Thoracic aorta (tissue), 2 donors: ENCODE results near the gene TMEM212. TPM values are rescaled to one million over a fixed set of nuclear protein-coding genes. Genes with fewer than 3 reads are reported as not detected.

ENCODE experiments used
- ATAC-seq: fragments of 150-250 bp; one replicate; pipeline ENCODE4 v1.8.0; 2017; ENCODE audit warnings: low read depth; ENCODE audit not compliant: insufficient number of reproducible peaks, low FRiP score
- DNase-seq: peaks from one replicate; pipeline ENCODE4 v3.0.0-alpha.2; 2020; ENCODE audit warnings: low spot score
- H3K27ac ChIP-seq, 2 donors: fragments of 200-600 bp; sonication (generic); 1 replicate in 1 of 2; 2 replicates in 1 of 2; pipeline ENCODE4 v1.5.1; 2016; ENCODE audit warnings: mild to moderate bottlenecking in 2 of 2, moderate library complexity in 2 of 2
- H3K27me3 ChIP-seq: fragments of 200-600 bp; sonication (generic); replicated peaks from 2 replicates; pipeline ENCODE4 v1.6.0; 2016; ENCODE audit warnings: mild to moderate bottlenecking; ENCODE audit not compliant: insufficient read depth
- H3K36me3 ChIP-seq: fragments of 200-600 bp; sonication (generic); one replicate; pipeline ENCODE4 v1.5.1; 2016
- H3K4me1 ChIP-seq, 2 donors: fragments of 200-600 bp; sonication (generic); 1 replicate in 1 of 2; 2 replicates in 1 of 2; pipeline versions ENCODE4 v1.5.1 to v1.6.0; 2016; ENCODE audit warnings: low read depth in 2 of 2, mild to moderate bottlenecking in 1 of 2; ENCODE audit not compliant: control insufficient read depth in 1 of 2
- H3K4me3 ChIP-seq: fragments of 200-600 bp; sonication (generic); 2 replicates; pipeline ENCODE4 v1.5.1; 2016; ENCODE audit warnings: mild to moderate bottlenecking
- H3K9me3 ChIP-seq: fragments of 200-600 bp; sonication (generic); 2 replicates; pipeline ENCODE4 v1.5.1; 2016
- CTCF ChIP-seq: fragments of 200-600 bp; sonication (generic); IDR thresholded peaks from one replicate; pipeline ENCODE4 v1.5.1; 2019; ENCODE audit warnings: antibody characterized with exemption
- total RNA-seq, 2 donors: library from RNA; depleted of rRNA; stranded (reverse); fragments of >200 nt; gene quantifications; one replicate each; pipeline versions ENCODE4 v1.1.0 to v1.2.3, GENCODE V29; 2016

TMEM212 gene
- total RNA-seq, 2 donors from 2014 or later, result not detected

- Histone ChIP-seq H3K9me3 (no peaks in the 10 kb centered on the region), H3K27ac (no peak overlapping the region), H3K36me3 (no peaks in the 10 kb centered on the region), H3K4me3 (no peak overlapping the region), H3K27me3 (no peaks in the 10 kb centered on the region), H3K4me1 (no peaks in the 10 kb centered on the region)
- no peak for TF ChIP-seq CTCF
- ATAC-seq, result no peak
- DNase-seq, result no peak
These were observed 47.2 kb downstream of the TMEM212 start for GRCh38 chr3:171890398-171890797.

- H3K4me3 ChIP-seq, result no peak overlapping the region
- H3K36me3 ChIP-seq, result no peaks in the 10 kb centered on the region
- no peak for ATAC-seq
- TF ChIP-seq CTCF, result no peak
- H3K27me3 ChIP-seq, result no peaks in the 10 kb centered on the region
- no peaks in the 10 kb centered on the region for H3K9me3 ChIP-seq
- H3K27ac ChIP-seq, result no peak overlapping the region
- no peaks in the 10 kb centered on the region for H3K4me1 ChIP-seq
- DNase-seq, result no peak
These were observed 49.3 kb downstream of the TMEM212 start for GRCh38 chr3:171892457-171892856.

- no peaks in the 10 kb centered on the region for H3K36me3 ChIP-seq
- TF ChIP-seq CTCF, result no peak
- no peak for DNase-seq
- no peak overlapping the region for H3K4me3 ChIP-seq
- ATAC-seq, result no peak
- no peaks in the 10 kb centered on the region for H3K9me3 ChIP-seq
- no peaks in the 10 kb centered on the region for H3K4me1 ChIP-seq
- no peak overlapping the region for H3K27ac ChIP-seq
- H3K27me3 ChIP-seq, result no peaks in the 10 kb centered on the region
These were observed 52.1 kb downstream of the TMEM212 start for GRCh38 chr3:171895291-171895690.

DNA sequence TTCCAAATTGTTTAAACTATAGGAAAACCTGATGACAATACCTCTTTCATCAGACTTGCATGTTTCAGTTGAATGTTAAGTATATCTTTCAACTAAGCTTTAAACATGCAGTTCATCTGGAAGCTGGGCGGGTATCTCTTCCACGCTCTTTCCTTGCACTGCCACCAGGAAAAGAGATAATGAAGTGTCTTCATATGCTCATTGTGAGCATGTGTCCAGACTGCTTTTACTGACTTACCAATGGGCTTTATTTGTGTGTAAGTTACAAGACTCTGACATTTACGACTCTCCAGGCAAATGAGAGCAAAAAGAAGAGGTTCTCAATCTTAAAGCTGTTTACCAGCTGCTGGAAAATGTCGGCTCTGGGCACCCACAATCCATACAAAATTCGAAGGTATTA is 52.8 kb downstream of the TMEM212 start:
- no peaks in the 10 kb centered on the region for H3K4me1 ChIP-seq
- ATAC-seq (no peak), DNase-seq (no peak)
- no peak overlapping the region for H3K4me3 ChIP-seq
- H3K36me3 ChIP-seq, result no peaks in the 10 kb centered on the region
- H3K27ac ChIP-seq, result no peak overlapping the region
- H3K9me3 ChIP-seq, result no peaks in the 10 kb centered on the region
- no peaks in the 10 kb centered on the region for H3K27me3 ChIP-seq
- TF ChIP-seq CTCF, result no peak

GRCh38 chr3:171896316-171896715 is 53.2 kb downstream of the TMEM212 start:
- no peak overlapping the region for H3K4me3 ChIP-seq
- H3K4me1 ChIP-seq, result no peaks in the 10 kb centered on the region
- ATAC-seq (no peak), DNase-seq (no peak)
- H3K27ac ChIP-seq, result no peak overlapping the region
- no peak for TF ChIP-seq CTCF
- no peaks in the 10 kb centered on the region for H3K27me3 ChIP-seq
- no peaks in the 10 kb centered on the region for H3K9me3 ChIP-seq
- no peaks in the 10 kb centered on the region for H3K36me3 ChIP-seq
